HEK293T (cell line): ENCODE data around the gene GALM.

Experiments used
- CTCF ChIA-PET: fragments of 350-600 bp; formaldehyde crosslinking; extraction: SDS; loops from one replicate; lab custom pipeline; 2021; ENCODE audit warnings: antibody characterized with exemption, inconsistent platforms; lab: Yijun Ruan, JAX
- POLR2A ChIA-PET: fragments of 350-600 bp; formaldehyde crosslinking; extraction: SDS; loops from one replicate; lab custom pipeline; 2020; ENCODE audit warnings: antibody characterized with exemption, inconsistent platforms; lab: Yijun Ruan, JAX
- DNase-seq: peaks from one replicate; pipeline ENCODE4 v3.0.0; 2012; ENCODE audit warnings: mixed read lengths; ENCODE audit errors: extremely low spot score
- ARNT ChIP-seq: fragments of 450-650 bp; IDR thresholded peaks from 2 replicates; pipeline ENCODE4 v1.6.1; 2017; ENCODE audit warnings: mild to moderate bottlenecking
- BHLHE40 ChIP-seq: fragments of 450-650 bp; IDR thresholded peaks from 2 replicates; pipeline ENCODE4 v1.6.1; 2016; ENCODE audit warnings: mild to moderate bottlenecking, moderate library complexity, borderline replicate concordance
- CTBP1 ChIP-seq: fragments of 450-650 bp; IDR thresholded peaks from 2 replicates; pipeline ENCODE4 v1.6.1; 2016; ENCODE audit warnings: borderline replicate concordance
- ELF4 ChIP-seq: fragments of 450-650 bp; IDR thresholded peaks from 2 replicates; pipeline ENCODE4 v1.6.1; 2017; ENCODE audit warnings: antibody characterized with exemption
- FOXA1 ChIP-seq: fragments of 450-650 bp; IDR thresholded peaks from 2 replicates; pipeline ENCODE4 v1.6.1; 2016; ENCODE audit warnings: mild to moderate bottlenecking
- FOXK2 ChIP-seq: fragments of 450-650 bp; IDR thresholded peaks from 2 replicates; pipeline ENCODE4 v1.6.1; 2016; ENCODE audit warnings: mild to moderate bottlenecking
- FOXM1 ChIP-seq: fragments of 450-650 bp; IDR thresholded peaks from 2 replicates; pipeline ENCODE4 v1.6.1; 2017; ENCODE audit warnings: mild to moderate bottlenecking, borderline replicate concordance
- HDGF ChIP-seq: fragments of 450-650 bp; IDR thresholded peaks from 2 replicates; pipeline ENCODE4 v1.6.1; 2017; ENCODE audit warnings: antibody characterized with exemption, borderline replicate concordance
- L3MBTL2 ChIP-seq: fragments of 450-650 bp; conservative IDR thresholded peaks from 2 replicates; pipeline ENCODE4 v1.6.1; 2016; ENCODE audit warnings: mild to moderate bottlenecking
- LEF1 ChIP-seq: fragments of 450-650 bp; IDR thresholded peaks from 2 replicates; pipeline ENCODE4 v1.6.1; 2017; ENCODE audit warnings: mild to moderate bottlenecking, borderline replicate concordance
- NFRKB ChIP-seq: fragments of 450-650 bp; IDR thresholded peaks from 2 replicates; pipeline ENCODE4 v1.6.1; 2016; ENCODE audit warnings: mild to moderate bottlenecking, moderate library complexity
- SP1 ChIP-seq: fragments of 450-650 bp; IDR thresholded peaks from 2 replicates; pipeline ENCODE4 v1.6.1; 2017
- SUZ12 ChIP-seq: fragments of 450-650 bp; IDR thresholded peaks from 2 replicates; pipeline ENCODE4 v1.6.1; 2016; ENCODE audit warnings: mild to moderate bottlenecking
- TARDBP ChIP-seq: fragments of 450-650 bp; IDR thresholded peaks from 2 replicates; pipeline ENCODE4 v1.6.1; 2016
- ZNF384 ChIP-seq: fragments of 450-650 bp; IDR thresholded peaks from 2 replicates; pipeline ENCODE4 v1.6.1; 2016
- TF ChIP-seq, protein P1 (sequence below): fragments of 450-650 bp; IDR thresholded peaks from 2 replicates; pipeline ENCODE4 v1.6.1; 2016

The GALM gene

DNA sequence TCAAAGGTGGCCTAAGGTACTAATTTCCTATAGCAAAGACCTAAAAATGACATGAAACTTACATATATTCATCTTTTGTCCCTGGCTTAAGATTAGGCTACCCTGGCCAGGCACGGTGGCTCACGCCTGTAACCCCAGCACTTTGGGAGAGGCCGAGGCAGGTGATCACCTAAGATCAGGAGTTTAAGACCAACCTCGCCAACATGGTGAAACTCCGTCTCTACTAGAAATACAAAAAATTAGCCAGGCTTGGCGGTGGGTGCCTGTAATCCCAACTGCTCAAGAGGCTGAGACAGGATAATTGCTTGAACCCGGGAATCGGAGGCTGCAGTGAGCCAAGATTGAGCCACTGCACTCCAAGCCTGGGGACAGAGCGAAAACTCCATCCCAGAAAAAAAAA, 79.4 kb downstream of the GALM start:
- no peak for DNase-seq
- ChIA-PET CTCF (interaction anchor here (0.5 kb wide), 1 partner anchor 93 kb away, joined by 4 read pairs; no protein-coding TSS in a partner anchor), POLR2A (no interaction called here)
- no peak for TF ChIP-seq SP1
- TF ChIP-seq TARDBP = no peak
- no peak for TF ChIP-seq FOXK2
- no peak for TF ChIP-seq CTBP1
- no peak for TF ChIP-seq HDGF
- no peak for TF ChIP-seq FOXM1
- TF ChIP-seq, protein P1, sequence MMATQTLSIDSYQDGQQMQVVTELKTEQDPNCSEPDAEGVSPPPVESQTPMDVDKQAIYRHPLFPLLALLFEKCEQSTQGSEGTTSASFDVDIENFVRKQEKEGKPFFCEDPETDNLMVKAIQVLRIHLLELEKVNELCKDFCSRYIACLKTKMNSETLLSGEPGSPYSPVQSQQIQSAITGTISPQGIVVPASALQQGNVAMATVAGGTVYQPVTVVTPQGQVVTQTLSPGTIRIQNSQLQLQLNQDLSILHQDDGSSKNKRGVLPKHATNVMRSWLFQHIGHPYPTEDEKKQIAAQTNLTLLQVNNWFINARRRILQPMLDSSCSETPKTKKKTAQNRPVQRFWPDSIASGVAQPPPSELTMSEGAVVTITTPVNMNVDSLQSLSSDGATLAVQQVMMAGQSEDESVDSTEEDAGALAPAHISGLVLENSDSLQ = no peak
- TF ChIP-seq FOXA1 = no peak
- TF ChIP-seq BHLHE40 = no peak
- no peak for TF ChIP-seq LEF1
- TF ChIP-seq ARNT = no peak
- no peak for TF ChIP-seq SUZ12
- no peak for TF ChIP-seq NFRKB
- no peak for TF ChIP-seq ELF4
- no peak for TF ChIP-seq ZNF384
- TF ChIP-seq L3MBTL2 = no peak

DNA sequence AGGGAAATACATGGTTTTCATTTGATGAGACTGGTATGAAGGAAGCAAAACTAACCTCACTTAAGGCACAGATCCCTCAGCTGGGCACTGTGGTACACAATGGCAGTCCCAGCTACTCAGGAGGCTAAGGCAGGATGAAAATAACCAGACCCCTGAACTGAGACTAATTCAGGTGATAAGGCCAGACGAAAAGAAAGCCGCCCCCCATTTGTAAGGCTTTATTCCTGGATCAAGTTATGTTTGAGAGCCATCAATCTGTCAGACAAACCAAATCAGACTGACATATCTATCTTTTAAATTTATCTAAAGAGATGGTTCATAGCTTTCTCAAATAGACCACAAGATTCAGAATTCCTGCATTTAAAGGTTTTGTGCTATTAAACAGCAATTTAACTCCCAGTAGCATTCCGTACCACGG, 81.1 kb downstream of the GALM start:
- DNase-seq = no peak
- ChIA-PET CTCF (no interaction called here), POLR2A (interaction anchor here (1.0 kb wide), 1 partner anchor 145 kb away, joined by 3 read pairs; no protein-coding TSS in a partner anchor)
- TF ChIP-seq L3MBTL2 (no peak), SUZ12 (no peak), FOXM1 (no peak)

DNA sequence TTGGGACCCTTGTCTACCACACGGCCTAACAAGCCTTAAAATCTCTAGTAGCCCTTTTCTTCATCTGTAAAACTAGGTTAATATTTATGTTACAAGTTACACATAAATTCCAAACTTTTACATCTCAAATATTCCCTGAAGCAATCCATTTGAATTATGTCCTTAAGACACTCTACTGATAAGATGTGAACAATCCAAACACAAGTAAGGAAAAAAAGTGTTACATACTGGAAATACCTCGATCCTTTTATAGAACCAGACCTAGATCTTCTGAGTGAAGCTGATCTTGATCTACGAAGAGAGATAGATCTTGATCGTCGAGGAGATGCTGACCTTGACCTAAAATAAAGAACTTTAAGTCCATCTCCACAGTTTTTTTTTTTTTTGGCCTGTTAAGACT, 81.9 kb downstream of the GALM start:
- DNase-seq = no peak
- POLR2A ChIA-PET = interaction anchor here (1.0 kb wide), 1 partner anchor 146 kb away, joined by 3 read pairs; no protein-coding TSS in a partner anchor
- no peak for TF ChIP-seq BHLHE40
- no peak for TF ChIP-seq NFRKB
- no peak for TF ChIP-seq FOXK2
- TF ChIP-seq FOXM1 = no peak
- no peak for TF ChIP-seq HDGF
- TF ChIP-seq ELF4 = no peak
- TF ChIP-seq SP1 = no peak
- no peak for TF ChIP-seq CTBP1
- no peak for TF ChIP-seq SUZ12
- no peak for TF ChIP-seq FOXA1
- TF ChIP-seq ARNT = no peak
- no peak for TF ChIP-seq TARDBP
- TF ChIP-seq LEF1 = no peak
- TF ChIP-seq, protein P1 = no peak
- TF ChIP-seq L3MBTL2 = no peak
- TF ChIP-seq ZNF384 = no peak
- CTCF ChIA-PET = interaction anchor here (0.7 kb wide), 1 partner anchor 12 kb away, joined by 4 read pairs; no protein-coding TSS in a partner anchor

DNA sequence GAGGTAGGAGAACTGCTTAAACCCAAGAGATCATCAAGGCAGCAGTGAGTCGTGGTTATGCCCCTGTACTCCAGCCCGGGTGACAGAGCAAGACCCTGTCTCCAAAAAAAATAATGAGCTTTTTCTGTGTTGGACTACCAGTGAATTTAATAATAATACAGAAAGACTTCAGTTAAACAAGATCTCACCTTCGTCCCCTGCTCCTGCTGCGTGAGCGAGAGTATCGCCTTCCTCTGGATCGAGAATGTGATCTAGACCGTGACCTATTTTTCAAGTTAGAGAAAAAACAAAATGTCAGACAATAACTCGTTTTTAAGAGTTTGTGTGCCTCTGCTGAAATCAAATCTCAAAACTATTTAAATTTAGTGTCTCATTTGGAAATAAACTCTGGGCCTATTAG, 82.5 kb downstream of the GALM start:
- CTCF ChIA-PET = no interaction called here
- POLR2A ChIA-PET = no interaction called here
- no peak for DNase-seq
- no peak for TF ChIP-seq TARDBP
- TF ChIP-seq, protein P1 = no peak
- no peak for TF ChIP-seq SP1
- no peak for TF ChIP-seq ARNT
- no peak for TF ChIP-seq L3MBTL2

DNA sequence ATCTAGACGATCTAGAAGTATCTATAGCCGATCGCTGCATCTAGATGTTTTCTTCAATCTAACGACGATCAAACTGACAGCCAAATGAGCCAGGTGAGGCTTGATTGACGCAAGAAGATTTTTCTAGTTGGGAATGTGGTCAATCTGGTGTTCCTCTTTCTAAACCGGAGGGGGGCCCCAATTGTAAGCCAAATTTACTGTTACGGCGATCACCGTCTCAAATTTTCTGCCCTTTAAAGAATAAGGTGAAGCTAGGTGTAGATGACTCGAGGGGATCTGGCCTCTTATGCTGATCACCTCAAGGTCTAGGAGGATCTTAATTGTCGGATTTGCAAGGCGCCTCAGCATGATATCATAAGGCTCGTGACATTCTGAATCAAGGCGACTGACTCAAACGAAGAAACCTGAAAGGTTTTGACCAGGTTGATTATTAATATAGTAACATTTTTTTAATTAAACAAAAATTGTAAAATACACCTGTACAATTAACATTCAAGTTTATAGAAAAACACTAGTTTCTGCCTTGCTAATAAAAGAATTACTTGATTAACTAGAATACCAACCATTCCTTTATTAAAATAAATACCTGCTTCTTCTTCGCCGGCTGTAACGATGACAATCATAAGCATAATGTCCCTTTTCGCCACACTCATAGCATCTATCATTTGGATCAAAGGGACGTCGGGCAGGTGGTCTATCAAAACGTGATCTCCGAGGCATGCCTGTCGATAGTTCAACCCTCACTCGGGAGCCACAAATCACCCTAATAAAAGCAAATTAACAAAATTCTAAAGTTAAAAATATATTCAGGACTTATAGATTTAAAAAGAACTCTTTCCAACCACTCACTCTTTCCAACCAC, 83.3 kb downstream of the GALM start:
- no peak for DNase-seq
- ChIA-PET CTCF (no interaction called here), POLR2A (no interaction called here)
- TF ChIP-seq, protein P1 = peak; percentile 24; the same call in 1 of the 2 replicates
- no peak for TF ChIP-seq CTBP1
